Left ventricle myocardium superior (tissue), 1 donor: ENCODE data around the gene CHST3. TPM values are rescaled to one million over a fixed set of nuclear protein-coding genes. Genes with fewer than 3 reads are reported as not detected.
A peak's percentile ranks its signal among the peaks of the same experiment; 100 is the strongest.
"Not testable (repeated sequence)": the region's sequence is repeated elsewhere in the genome, so short reads cannot be mapped to it uniquely, and the experiment has no call there.

ENCODE experiments used
- ATAC-seq: fragments of 200-7000 bp; cut with Tn5 transposase; one replicate; pipeline ENCODE4 v1.9.1; 2020; ENCODE audit warnings: mild to moderate bottlenecking, moderate library complexity
- DNase-seq: peaks from one replicate; pipeline ENCODE4 v3.0.0-alpha.2; 2020
- intact Hi-C: fragments of 100-400 bp; cut with micrococcal nuclease; formaldehyde crosslinking; loops from one replicate; pipeline ENCODE4 v1.11.0; 2022
- total RNA-seq: library from RNA; stranded (reverse); fragmentation: NEBNext Ultra II Directional; extraction: Animal tissue kit (Norgen Biotek cat#: 25700); gene quantifications from one replicate; pipeline ENCODE4 v1.2.1, GENCODE V29; 2021
- donor health status: DM: no; HTN: yes; CAD: no; lungs with severe emphysema.

Gene CHST3
- total RNA-seq, 1 donor from 2014 or later: 18.5 TPM

DNA sequence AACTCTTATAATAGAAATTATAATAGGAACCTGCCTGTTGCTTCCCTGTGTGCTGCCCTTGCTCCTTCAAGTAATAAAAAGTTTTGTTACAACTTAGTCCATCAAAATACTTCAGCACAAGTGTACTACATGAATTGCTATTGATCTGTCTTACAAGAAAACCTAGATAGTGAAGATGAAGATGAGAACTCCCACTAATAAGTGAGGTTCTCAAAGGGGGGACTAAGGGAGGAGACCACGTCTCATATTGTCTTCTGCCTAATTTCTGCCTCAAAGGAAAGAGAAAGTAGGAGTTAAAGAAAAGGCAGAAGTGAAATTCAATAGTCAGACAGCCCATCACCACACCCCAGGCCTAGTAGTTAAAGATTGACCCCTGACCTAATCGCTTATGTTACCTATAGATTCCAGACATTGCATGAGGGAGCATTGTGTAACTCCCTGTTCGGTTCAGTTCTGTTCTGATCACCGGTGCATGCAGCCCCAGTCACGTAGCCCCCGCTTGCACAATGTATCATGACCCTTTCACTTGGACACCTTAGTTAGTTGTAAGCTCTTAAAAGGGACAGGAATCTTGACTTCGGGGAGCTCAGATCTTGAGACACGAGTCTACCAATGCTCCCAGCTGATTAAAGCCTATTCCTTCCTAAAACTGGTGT lies 18.2 kb upstream of the CHST3 start:
- no peak for DNase-seq
- ATAC-seq: no peak
- intact Hi-C loops: no loop called here

DNA sequence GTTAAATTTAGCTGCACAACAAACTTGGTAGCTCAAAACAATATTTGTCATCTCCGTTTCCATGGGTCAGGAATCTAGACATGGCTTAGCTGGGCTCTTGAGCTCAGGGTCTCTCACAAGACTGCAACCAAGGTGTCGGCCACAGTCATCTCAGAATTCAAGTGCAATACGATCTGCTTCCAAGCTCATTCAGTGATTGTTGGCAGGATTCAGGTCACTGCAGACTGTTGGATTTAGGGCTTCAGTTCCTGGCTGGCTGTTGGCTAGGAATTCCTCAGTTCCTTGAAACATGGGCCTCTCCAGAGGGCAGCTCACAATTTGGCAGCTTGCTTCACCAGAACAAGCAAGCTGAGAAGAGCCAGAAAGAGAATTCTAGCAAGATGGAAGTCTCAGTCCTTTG lies 17.5 kb upstream of the CHST3 start:
- no peak for ATAC-seq
- DNase-seq: no peak
- intact Hi-C loops: no loop called here

DNA sequence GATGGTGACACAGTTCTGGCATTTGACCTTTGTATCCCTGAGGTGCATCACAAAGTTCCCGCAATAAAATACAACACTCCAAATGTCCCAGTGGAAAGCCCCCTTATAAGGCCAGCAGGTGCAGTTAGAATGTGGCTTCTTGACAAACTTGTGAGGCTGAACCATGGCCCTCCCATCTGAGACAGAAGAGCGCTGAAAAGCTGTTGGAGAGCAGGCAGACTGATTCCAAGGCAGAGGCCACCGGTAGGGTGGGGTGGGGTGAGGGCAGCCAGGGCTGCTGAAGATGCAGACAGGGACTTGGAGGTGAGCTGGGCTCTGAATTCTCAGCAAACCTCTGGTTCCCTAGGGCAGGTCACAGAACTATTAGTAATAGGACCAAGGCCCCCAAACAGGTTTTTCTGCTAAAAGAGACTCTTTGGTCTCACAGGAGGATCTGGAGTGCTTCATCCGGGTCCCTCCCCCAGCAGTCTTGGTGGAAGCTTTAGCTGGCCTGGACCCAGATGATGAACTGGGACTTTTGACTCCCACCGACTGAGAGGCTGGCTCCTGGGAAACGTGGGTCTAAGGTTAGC lies 15.6 kb upstream of the CHST3 start:
- DNase-seq (no peak), ATAC-seq (no peak)
- intact Hi-C loops: no loop called here

DNA sequence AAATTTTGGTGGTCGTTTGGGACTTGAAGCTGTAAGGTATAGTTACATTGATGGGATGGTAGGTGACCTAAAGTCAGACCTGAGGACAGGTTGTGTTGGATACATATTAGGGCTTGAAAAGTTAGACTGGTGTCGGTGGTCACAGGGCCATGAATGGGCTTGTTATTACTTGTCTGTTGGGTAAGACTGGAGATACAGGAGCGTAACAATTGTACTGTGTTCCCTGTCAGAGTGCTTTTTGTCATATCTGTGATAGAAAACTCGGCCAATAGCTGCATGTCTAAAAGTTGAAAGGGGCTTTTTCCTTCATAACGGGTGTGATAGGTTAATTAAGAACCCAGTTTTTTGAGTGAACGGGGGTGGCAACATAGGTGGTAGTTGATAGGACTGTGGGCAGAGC lies 13.5 kb upstream of the CHST3 start:
- ATAC-seq: no peak
- intact Hi-C loops: no loop called here
- DNase-seq: no peak

DNA sequence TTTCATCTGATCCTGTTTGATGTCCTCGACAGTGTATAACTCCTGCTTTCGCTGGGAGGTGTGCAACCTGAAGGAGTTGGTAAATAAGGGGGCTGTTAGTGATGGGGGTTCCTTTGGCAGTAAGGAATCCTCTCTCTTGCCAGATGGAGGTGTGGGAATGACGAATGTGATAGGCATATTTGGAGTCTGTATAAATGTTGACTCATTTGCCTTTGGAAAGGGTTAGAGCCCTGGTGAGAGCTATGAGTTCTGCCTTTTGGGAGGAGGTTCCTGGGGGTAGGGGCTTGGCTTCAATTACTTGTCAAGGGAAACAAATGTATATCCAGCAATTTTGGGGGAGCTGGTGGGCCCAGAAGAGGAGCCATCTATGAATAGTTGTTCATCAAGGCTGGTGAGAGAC lies 11.4 kb upstream of the CHST3 start:
- intact Hi-C loops: no loop called here
- DNase-seq (no peak), ATAC-seq (no peak)

DNA sequence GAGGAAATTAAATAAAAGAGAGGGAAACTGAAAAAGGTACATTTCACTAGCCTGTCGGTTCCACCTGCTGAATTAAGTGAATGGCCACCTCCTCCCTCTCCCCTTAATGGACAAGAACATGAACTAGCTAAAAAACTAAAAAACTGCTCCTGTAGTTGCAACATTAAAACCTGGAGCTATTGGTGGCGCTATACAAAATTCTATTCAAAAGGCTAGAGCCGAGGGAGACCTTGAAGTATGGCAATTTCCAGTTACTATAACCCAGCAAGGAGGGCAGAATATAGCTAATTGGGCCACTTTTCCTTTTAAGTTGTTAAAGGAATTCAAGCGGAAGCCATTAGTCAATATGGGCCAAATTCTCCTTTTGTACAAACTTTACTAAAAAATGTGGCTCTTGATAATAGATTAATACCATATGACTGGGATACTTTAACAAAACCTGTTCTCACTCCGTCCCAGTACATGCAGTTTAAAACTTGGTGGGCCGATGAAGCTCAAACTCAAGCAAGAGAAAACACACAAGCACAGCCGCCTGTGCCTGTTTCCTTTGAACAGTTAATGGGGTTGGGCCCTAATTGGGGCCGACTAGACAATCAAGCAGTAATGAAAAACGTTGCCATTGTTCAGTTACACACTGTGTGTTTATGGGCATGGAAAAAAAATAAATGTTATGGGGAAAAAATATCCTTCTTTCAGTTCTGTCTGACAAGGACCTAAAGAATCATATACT lies 6.5 kb upstream of the CHST3 start:
- no peak for DNase-seq
- no peak for ATAC-seq
- intact Hi-C loops: loop anchor here (2.0 kb wide), 1 partner anchor 87 kb away; no protein-coding TSS in a partner anchor

DNA sequence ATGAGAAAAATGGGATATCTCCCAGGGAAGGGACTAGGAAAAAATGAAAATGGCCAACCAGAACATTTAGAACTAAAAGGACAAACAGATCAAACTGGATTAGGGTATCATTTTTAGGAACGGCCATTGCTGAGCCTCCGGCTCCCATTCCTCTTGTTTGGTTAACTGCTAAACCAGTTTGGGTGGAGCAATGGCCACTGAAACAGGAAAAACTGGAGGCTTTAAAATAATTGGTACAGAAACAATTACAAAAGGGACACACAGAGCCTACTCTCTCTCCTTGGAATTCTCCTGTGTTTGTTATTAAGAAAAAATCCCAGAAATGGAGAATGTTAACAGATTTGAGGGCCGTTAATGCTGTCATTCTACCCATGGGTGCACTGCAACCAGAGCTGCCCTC lies 4.7 kb upstream of the CHST3 start:
- no peak for DNase-seq
- intact Hi-C loops: loop anchor here (2.0 kb wide), 1 partner anchor 85 kb away; no protein-coding TSS in a partner anchor
- no peak for ATAC-seq

DNA sequence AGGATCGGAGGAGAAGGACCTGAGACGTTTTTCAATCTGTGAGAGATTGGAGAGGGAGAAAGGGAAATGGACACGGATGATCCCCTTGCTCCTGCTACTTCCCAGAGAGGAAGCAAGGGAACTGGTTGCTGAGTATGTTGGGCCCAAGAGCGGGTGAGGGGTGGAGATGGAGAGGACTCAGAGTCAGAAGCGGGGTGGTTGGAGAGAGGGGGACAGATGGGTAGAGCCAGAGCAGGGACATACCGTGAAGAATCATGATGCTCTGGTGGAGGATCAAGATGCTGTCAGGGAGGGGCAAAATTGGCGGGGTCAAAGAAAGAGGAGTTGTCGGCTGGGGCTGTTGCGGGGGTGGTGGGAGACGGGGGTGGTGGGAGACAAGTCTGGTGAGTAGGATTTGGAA lies 2.4 kb upstream of the CHST3 start:
- no peak for ATAC-seq
- no peak for DNase-seq
- intact Hi-C loops: loop anchor here (10.0 kb wide), 1 partner anchor 53 kb away; no protein-coding TSS in a partner anchor

DNA sequence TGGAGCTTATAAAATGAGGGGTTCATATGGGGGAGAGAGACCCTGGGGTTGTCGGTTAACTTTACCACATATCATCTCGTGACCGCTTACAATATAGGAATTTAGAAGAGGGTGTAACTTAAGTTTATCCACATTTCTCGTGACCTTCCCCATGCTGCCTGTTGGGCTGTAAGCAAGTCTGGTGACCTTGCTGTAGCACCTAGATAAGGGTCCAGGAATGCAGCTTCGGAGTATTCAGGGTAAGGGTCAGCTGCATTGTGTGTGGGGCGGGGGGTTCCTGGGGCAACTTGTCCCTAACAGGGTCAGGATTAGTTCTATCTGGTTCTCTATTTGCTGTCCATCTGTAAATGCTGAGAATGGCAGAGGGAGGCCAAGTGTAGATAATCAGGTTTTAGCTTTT lies 1.3 kb upstream of the CHST3 start:
- ATAC-seq (no peak), DNase-seq (no peak)
- intact Hi-C loops: loop anchor here (10.0 kb wide), 1 partner anchor 52 kb away; no protein-coding TSS in a partner anchor

DNA sequence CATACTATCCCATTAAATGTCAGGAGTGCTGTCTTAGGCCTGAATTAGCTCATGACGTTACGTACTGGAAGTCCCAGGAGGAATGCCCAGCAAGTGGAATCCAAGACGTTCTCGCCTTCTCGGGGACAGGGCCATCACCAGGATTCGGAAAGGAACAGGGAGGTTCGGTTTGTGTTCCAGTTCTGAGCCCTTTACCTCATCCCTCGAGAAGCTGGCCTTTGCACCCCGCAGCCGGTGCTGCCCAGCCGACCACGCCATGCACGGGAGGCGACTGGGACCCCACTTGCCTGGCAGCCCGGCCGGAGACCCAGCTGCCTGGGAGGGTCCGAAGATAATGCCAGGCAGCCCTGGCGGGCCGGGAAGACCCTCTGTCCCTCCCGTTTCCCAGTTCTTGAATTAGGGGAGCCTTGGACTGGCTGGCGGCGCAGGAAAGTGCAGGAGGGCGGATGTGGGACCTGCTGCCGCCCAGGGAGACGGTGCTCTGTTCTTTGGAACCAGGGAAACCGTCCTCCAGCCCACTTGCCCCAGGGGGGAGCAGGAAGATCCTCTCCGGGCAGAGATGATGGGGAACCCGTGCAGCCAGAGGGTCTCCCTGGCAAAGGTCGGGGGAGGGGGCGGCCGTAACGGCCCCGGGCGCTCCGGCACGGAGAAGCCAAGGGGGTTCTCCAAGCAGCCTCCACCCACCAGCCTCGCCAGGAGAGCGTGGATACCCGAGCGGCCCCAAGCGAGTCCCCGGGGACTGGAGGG lies 671 bp upstream of the CHST3 start:
- peak; percentile 56 for DNase-seq
- ATAC-seq: peak; percentile 63
- intact Hi-C loops: loop anchor here (10.0 kb wide), 1 partner anchor 51 kb away; no protein-coding TSS in a partner anchor

DNA sequence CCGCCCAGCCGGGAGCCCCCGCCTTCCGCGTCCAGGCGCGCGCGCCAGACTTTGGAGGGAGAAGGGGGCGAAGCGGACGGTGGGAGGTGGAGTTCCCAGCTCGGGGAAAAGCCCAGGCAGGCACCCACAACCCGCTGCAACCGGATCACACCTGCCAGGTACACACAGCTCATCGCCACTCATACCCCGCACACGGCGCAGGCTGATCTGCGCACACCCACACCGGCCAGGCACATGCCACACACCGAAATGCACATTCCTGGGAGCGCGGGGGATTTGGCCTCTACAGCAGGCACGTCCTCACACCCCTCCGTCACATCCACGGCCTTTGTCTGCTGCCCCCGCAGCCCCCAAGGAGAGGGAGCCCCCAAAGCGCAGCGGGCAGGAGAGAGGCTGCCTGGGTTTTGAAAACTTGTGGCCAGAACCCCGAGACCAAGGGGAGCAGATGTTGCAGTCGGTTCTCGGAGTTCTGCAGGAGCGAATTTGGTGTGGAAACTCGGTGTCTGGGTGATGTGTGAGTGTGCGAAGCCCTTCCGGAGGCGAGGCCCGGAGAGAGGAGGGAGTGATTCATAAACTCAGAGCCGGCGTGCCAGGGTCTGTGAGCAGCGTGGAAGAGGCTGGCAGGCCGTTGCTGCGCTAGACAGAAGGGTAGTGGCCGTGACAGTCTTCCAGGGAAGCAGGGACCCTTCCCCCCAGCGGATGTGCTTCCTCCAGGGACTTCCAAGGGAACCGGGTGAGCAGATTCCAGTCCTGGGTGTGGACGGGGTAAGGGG lies 734 bp downstream of the CHST3 start:
- intact Hi-C loops: loop anchor here (10.0 kb wide), 1 partner anchor 50 kb away; no protein-coding TSS in a partner anchor
- DNase-seq (peak; percentile 81), ATAC-seq (peak; percentile 48)

DNA sequence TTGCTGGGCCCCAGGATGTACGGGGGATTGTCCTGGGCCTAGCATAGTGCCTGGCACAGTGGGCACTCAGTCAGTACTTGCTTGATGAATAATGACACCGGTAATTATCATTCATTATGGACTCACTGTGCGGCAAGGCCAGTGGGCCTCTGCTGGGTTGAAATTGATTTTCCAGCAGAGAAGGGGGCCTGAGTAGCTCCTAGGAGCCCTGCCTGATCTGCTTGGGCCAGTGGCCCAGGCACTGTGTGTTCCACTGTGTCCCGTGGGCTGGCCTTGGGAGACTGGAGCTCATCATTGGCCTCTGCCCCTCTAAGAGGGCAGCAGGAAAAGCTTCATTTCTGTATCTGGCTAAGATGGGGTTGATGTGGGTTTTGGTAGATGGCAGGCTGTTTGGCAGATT lies 1.4 kb downstream of the CHST3 start:
- intact Hi-C loops: loop anchor here (10.0 kb wide), 1 partner anchor 49 kb away; no protein-coding TSS in a partner anchor
- DNase-seq: peak; percentile 49
- no peak for ATAC-seq

DNA sequence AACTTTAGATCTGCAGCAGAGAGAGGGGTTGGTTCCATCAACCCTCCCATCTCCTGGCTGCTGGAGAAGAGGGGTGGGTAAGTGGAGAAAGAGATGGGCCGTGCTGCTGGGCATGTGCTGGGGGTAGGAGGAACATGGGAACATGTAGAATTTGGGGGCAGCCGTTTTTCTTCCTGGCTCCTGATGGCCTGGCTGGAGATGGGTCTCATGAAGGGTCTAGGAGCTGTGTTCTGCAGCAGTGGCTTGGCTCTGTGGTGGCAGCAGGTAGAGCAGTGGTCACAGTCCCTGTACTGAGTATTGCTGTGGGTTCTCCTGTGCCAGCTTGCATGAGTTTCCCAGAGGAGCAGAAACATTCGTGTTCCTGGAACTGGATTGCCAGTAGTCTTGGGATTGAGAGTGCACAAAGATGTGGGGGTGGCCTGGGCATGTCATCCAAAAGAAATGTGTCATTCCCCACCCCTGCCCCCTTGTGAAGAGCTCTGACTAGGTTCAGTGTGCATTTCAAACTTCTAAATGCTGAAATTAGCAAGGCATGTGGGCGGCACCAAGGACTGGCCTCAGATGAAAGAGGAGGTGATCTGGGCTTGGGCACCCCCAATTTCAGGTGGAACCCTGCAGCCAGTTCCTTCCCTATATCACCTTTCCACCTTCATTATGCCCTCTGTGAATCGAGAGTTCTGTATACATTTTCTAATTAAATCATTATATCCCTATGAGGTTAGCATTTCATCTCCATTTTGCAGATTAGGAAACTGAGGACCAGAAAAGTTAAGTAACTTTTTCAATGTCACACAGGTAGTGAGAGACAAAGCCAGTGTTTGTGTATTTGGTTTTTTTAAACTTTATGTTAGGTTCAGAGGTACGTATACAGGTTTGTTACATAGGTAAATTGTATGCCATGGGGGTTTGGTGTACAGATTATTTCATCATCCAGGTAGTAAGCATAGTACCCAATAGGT lies 2.1 kb downstream of the CHST3 start:
- no peak for DNase-seq
- intact Hi-C loops: loop anchor here (10.0 kb wide), 1 partner anchor 48 kb away; no protein-coding TSS in a partner anchor
- no peak for ATAC-seq

DNA sequence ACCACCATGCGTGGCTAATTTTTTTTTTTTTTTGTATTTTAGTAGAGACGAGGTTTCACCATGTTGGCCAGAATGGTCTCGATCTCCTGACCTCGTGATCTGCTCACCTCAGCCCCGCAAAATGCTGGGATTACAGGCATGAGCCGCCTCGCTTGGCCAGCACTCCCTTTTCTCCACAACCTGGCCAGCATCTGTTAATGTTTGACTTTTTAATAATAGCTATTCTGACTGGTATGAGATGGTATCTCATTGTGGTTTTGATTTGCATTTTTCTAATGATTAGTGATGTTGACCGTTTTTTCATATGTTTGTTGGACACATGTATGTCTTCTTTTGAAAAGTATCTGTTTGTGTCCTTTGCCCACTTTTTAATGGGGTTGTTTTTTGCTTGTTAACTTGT lies 3.8 kb downstream of the CHST3 start:
- ATAC-seq, DNase-seq: not testable (repeated sequence)
- intact Hi-C loops: loop anchor here (10.0 kb wide), 1 partner anchor 47 kb away; no protein-coding TSS in a partner anchor

DNA sequence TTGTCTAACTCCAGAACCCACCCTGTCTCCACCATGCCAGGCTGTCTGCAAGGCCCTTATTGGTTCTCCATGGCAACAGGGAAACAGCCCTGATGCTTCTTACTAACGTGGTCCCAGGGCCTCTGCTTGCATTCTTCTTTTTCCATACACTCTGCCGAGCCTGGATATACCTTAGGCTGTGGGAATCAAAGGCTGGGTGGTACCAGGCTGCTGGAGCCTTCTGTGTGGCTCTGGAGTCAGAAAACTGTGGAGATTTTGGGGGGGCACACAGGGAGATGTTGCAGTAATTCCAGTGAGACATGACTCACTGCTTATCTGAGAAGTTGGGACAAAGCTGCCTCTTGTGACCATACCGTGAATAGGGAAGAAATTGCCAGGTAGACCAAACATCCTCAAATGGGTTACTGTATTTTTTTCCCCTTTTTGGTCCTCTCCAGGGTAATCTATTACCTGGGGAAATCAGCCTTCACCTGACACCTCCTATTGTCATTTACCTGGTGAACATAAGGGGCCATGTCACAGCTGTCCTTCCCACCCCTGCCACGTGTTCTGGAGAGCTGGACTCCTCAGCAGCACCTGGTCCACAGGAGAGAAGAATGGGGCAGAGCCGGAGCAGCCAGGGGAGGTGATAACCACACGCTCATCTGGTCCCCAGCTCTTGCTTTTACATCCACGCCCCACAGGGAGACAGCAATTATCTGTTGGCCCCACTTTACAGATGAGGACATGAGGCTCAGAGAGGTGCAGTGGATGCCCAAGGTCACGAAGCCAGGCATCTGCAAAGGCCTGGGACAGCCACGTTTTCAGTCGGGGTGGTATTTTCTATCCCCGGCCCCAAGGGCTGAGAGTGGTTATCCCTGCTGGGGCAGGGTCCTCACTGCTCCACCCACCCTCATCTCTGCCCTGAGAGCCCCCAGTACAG lies 4.6 kb downstream of the CHST3 start:
- intact Hi-C loops: loop anchor here (10.0 kb wide), 1 partner anchor 46 kb away; no protein-coding TSS in a partner anchor
- no peak for DNase-seq
- no peak for ATAC-seq

DNA sequence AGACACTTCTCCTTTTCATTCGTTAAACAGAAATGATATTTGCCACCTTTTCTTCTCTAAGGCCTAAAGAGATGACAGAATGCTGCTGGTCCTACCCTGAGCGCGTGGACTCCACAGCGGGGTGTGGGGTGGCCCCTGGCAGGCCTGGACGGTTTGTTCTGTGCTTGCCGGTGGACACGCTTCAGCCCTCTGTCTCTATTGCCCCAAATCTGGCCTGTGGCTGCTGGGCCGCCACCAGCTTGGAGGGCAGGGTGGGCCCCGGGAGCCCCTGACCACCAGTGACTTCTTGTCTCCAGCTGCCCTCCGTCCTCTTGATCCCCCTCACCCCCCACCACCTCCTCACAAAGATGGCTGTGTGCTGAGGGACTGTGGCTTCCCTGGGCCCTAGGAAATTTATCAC lies 5.7 kb downstream of the CHST3 start:
- no peak for ATAC-seq
- intact Hi-C loops: loop anchor here (10.0 kb wide), 1 partner anchor 45 kb away; no protein-coding TSS in a partner anchor
- DNase-seq: no peak
